ENCODE data around the gene DBH.
A peak's percentile ranks its signal among the peaks of the same experiment; 100 is the strongest.

Gene DBH

GRCh38 chr9:133635533-133636531 is at the start of gene DBH:
DBH (plus strand) TSS chr9:133636363; CDS start chr9:133636372, 9 bp downstream.
- DNase-seq (ENCODE audit: extremely low read depth, low read depth) = no peak
- TF ChIP-seq CTCF (IDR thresholded peaks at IDR 0.05; ENCODE audit: low read depth, low read length, missing control alignments) = no peak
- no peak within 1 kb of the TSS for H3K4me3 ChIP-seq (replicated peaks; ENCODE audit: low read depth, low read length)

DNA sequence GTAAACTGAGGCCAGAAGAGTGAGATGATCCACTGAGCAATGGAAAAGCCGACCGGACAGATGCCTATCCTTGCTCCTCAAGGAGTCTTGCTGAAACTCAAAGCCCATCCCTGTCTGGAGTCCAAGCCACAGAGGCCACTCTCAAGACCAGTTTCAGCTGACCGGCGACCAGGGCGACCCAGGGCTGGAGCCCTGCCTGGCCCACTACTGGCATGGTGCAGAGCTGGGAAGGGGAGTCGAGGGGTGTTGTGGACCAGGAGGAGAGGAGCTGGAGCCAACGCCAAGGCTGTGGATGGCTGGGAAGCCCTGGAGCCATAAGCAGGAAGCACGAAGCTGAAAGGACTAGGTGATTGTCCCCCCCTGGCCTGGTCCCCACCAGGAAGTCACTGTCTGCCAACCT is 49.1 kb upstream of the DBH start:
- no peak overlapping the region for H3K4me3 ChIP-seq (replicated peaks; ENCODE audit: low read depth, low read length)
- no peak for TF ChIP-seq CTCF (IDR thresholded peaks at IDR 0.05; ENCODE audit: low read depth, low read length, missing control alignments)
- no peak for DNase-seq (ENCODE audit: extremely low read depth, low read depth)

DNA sequence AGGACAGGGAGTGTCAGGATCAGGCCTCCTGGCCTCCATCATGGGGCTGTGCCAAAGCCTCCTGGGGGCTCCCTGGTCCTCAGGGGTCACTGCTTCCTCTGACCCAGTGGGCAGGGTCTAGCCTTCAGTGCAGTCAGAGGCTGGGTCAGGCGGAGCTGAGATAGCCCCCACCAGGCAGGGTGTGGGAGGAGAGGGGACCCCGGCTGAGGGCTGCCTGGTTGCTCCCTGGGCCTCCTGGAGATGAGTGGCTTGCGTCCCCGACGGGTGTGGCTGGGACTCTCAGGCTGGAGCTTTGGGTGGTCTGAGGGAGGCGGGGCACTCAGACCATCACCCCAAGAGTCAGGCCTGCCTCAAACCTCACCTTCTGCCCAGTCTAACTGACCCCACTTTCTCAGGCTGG is 48.7 kb upstream of the DBH start:
- DNase-seq (ENCODE audit: extremely low read depth, low read depth) = no peak

GRCh38 chr9:133589454-133590227 is 46.5 kb upstream of the DBH start:
- TF ChIP-seq CTCF (IDR thresholded peaks at IDR 0.05; ENCODE audit: low read depth, low read length, missing control alignments) = peak; percentile 77
- DNase-seq (ENCODE audit: extremely low read depth, low read depth) = no peak
- no peak overlapping the region for H3K4me3 ChIP-seq (replicated peaks; ENCODE audit: low read depth, low read length)

More for the DNA sequence above, 48.7 kb upstream of the DBH start:
- no peak for TF ChIP-seq CTCF (IDR thresholded peaks at IDR 0.05; ENCODE audit: low read depth, low read length, missing control alignments)
- no peak overlapping the region for H3K4me3 ChIP-seq (replicated peaks; ENCODE audit: low read depth, low read length)

DNA sequence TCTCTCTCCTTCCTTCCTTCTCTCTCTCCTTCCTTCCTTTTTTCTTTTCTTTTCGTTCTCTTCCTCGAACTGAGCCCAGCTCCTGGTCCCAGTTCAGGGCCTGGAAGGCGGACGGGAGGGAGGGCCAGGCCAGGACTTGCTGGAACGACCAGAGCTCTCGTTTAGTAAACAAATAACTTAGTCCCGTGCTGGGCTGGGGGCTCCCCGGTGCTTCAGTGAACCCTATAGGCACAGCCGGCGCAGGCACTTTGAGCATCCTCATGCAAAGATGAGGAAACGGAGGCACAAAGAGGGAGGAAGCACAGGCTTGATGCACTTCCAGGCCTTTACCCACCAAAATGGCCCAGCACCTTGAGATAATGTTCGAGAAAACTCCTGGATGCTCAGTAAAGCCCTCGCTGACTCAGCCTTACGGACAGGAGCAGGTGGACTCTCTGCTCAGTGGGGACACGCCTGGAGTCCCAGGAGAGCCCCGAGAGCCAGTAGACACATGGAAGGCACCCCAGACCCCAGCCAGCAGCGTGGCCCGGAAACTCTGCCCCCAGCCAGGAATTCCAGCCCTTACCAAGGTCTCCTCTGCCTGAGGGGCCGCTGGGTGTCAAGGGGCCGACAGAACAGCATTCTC is 45.8 kb upstream of the DBH start:
- H3K4me3 ChIP-seq (replicated peaks; ENCODE audit: low read depth, low read length) = no peak overlapping the region
- TF ChIP-seq CTCF (IDR thresholded peaks at IDR 0.05; ENCODE audit: low read depth, low read length, missing control alignments) = no peak
- no peak for DNase-seq (ENCODE audit: extremely low read depth, low read depth)

- no peak overlapping the region for H3K4me3 ChIP-seq (replicated peaks; ENCODE audit: low read depth, low read length)
- DNase-seq (ENCODE audit: extremely low read depth, low read depth) = no peak
- no peak for TF ChIP-seq CTCF (IDR thresholded peaks at IDR 0.05; ENCODE audit: low read depth, low read length, missing control alignments)
Measured at GRCh38 chr9:133591116-133591910, 44.9 kb upstream of the DBH start.

Measured in HFF-Myc (cell line).